ENCODE measurements around the gene OSCAR.

OSCAR gene

GRCh38 chr19:54084410-54084809 is 16.2 kb downstream of the OSCAR start:
- DNase-seq (ENCODE audit: low spot score) = no peak

- DNase-seq (ENCODE audit: low spot score) = no peak
Observed at GRCh38 chr19:54081032-54081431, 19.6 kb downstream of the OSCAR start, which contains the start of gene TARM1. Gene TARM1 (minus strand): TSS chr19:54081365. CDS start chr19:54081340, 25 bp downstream.

DNA sequence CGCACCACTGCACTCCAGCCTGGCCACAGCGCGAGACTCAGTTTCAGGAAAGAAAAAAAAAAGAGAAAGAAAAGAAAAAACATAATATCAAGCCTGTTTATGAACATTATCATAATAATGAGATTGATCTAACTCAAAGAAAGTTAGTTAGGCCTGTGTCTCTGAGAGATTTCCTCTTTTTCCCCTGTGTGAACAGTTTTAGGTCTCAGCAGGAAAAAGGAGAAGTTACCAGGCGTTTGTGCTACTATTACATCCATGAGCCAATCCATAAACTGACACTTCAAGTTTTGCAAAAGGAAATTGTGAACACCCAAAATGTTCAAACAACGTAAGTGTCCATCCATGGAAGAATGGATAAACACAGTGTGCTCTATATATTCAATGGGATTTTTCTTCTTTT is 23.3 kb downstream of the OSCAR start:
- no peak for DNase-seq (ENCODE audit: low spot score)

GRCh38 chr19:54074851-54075250 is 25.8 kb downstream of the OSCAR start:
- DNase-seq (ENCODE audit: low spot score) = no peak

- no peak for DNase-seq (ENCODE audit: low spot score)
Observed at GRCh38 chr19:54073829-54074228, 26.8 kb downstream of the OSCAR start.

GRCh38 chr19:54069470-54069869 is 31.1 kb downstream of the OSCAR start:
- DNase-seq (ENCODE audit: low spot score) = no peak

DNA sequence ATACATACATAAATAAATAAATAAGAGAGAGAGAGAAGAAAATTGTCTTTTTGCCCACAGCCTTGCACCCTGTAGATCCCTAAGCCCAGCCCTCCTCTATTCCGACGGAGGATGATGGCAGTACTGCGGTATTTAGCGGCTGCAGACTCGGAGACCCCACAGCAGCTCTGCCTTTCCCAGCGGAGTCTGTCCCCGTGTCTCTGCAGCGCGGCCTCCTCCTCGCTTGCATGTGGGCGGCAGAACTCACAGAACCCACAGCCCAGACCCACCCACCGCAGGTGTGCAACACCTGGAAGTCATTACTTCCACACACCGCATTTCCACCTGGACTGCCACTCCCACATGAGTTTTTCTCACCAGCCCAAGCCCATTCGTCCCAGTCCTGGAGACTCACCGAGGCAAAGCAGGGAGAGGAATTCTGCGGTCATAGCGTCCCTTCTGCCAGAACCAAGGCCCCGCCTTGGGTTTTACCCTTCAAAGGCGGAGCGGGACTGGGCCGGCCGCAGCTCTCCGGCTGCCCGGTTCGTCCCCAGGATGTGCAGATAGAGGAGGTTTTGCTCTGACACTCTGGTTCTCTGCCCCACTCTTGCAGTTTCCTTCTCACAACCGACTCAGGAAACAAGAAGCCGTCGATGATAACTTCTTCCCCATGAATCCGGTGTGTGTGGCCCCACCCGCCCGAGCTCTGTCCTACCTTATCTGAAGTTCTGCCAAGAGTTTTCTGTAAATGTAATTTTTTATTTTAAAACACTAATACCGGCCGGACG is 37.1 kb downstream of the OSCAR start, which contains the start of gene VSTM1:
Gene VSTM1 (minus strand): TSS at position 548 of the 767 bp plus-strand sequence. CDS start 120 bp downstream, at position 428.
- DNase-seq (ENCODE audit: low spot score) = no peak

- DNase-seq (ENCODE audit: low spot score) = no peak
Observed at GRCh38 chr19:54062643-54063042, 38.0 kb downstream of the OSCAR start.

DNA sequence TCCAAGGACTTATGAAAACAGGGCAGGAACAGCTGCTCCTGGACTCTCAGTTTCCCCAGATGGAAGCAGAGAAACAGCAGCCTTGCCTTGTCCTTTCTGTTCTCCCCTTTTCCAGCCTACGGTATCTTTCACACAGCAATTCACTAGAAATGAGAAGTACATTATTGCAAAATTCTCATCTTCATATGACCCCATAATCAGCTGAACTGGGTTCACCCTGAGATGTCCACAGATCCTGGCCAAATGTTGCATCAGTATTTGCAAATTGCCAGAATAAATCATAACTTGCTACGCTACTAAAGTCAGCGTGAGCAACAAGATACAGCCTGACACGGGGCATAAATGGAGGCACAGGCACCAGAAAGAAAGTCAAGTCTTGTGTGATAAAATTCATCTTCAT is 53.0 kb downstream of the OSCAR start:
- DNase-seq (ENCODE audit: low spot score) = no peak

DNA sequence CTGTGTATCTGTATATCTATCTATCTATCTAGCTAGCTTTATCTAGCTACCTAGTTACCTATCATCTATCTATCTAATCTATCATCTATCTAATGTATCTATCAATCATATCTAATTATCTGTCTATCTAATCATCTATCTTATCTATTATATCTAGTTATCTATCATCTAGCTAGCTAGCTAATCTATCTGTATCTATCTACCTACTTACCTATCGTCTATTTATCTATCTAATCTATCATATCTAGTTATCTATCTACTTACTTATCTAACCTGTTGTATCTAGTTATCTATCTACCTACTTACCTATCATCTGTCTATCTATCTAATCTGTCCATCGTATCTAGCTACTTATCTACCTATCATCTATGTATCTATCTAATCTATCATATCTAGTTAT is 54.8 kb downstream of the OSCAR start:
- DNase-seq (ENCODE audit: low spot score) = no peak

All from COLO829 (cell line).